Muscle of leg (tissue), 16 donors: ENCODE data around the gene ATRNL1. TPM values are rescaled to one million over a fixed set of nuclear protein-coding genes. Genes with fewer than 3 reads are reported as not detected.
A peak's percentile ranks its signal among the peaks of the same experiment; 100 is the strongest.

Experiments
- DNase-seq: peaks from one replicate; pipeline ENCODE4 v3.0.0; 2013
- H3K27ac ChIP-seq: one replicate; pipeline ENCODE4 v1.5.1; 2013; ENCODE audit warnings: mild to moderate bottlenecking, low read length, control low read depth
- H3K27me3 ChIP-seq: one replicate; pipeline ENCODE4 v1.6.1; 2013; ENCODE audit warnings: low read length; ENCODE audit not compliant: control insufficient read depth, insufficient read depth
- H3K36me3 ChIP-seq: one replicate; pipeline ENCODE4 v1.6.1; 2013; ENCODE audit warnings: low read length; ENCODE audit not compliant: control insufficient read depth, insufficient read depth
- H3K4me1 ChIP-seq: one replicate; pipeline ENCODE4 v1.6.1; 2013; ENCODE audit warnings: low read length; ENCODE audit not compliant: control insufficient read depth, insufficient read depth
- H3K4me3 ChIP-seq: one replicate; pipeline ENCODE4 v1.5.1; 2013; ENCODE audit warnings: low read length, control low read depth
- H3K9me3 ChIP-seq: replicated peaks from 2 replicates; pipeline ENCODE4 v1.6.1; 2013; ENCODE audit warnings: low read depth, low read length; ENCODE audit not compliant: control insufficient read depth
- WGBS: methylation state at CpG from one replicate; pipeline ENCODE4 v1.1.5; 2013; ENCODE audit warnings: missing lambda C conversion rate; ENCODE audit not compliant: insufficient coverage; 5-methylcytosine and 5-hydroxymethylcytosine counted together
- long read RNA-seq, 11 donors: transcript quantifications; one replicate each; lab custom pipeline, GENCODE V29; 2026
- polyA plus RNA-seq, 8 donors: library from polyadenylated mRNA; unstranded; fragments of 120-200 nt; gene quantifications; one replicate each; pipeline versions ENCODE4 v1.2.1 to v1.2.3, GENCODE V29; 2013; ENCODE audit warnings: inconsistent platforms in 1 of 8, low replicate concordance in 1 of 8; ENCODE audit not compliant: insufficient read length in 8 of 8, insufficient read depth in 1 of 8
- total RNA-seq: library from RNA; stranded (reverse); fragments of 120-200 nt; gene quantifications from one replicate; pipeline ENCODE4 v1.2.4, GENCODE V29; 2013

ATRNL1 gene, protein sequence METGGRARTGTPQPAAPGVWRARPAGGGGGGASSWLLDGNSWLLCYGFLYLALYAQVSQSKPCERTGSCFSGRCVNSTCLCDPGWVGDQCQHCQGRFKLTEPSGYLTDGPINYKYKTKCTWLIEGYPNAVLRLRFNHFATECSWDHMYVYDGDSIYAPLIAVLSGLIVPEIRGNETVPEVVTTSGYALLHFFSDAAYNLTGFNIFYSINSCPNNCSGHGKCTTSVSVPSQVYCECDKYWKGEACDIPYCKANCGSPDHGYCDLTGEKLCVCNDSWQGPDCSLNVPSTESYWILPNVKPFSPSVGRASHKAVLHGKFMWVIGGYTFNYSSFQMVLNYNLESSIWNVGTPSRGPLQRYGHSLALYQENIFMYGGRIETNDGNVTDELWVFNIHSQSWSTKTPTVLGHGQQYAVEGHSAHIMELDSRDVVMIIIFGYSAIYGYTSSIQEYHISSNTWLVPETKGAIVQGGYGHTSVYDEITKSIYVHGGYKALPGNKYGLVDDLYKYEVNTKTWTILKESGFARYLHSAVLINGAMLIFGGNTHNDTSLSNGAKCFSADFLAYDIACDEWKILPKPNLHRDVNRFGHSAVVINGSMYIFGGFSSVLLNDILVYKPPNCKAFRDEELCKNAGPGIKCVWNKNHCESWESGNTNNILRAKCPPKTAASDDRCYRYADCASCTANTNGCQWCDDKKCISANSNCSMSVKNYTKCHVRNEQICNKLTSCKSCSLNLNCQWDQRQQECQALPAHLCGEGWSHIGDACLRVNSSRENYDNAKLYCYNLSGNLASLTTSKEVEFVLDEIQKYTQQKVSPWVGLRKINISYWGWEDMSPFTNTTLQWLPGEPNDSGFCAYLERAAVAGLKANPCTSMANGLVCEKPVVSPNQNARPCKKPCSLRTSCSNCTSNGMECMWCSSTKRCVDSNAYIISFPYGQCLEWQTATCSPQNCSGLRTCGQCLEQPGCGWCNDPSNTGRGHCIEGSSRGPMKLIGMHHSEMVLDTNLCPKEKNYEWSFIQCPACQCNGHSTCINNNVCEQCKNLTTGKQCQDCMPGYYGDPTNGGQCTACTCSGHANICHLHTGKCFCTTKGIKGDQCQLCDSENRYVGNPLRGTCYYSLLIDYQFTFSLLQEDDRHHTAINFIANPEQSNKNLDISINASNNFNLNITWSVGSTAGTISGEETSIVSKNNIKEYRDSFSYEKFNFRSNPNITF (N-terminal part only)
- 7.1 TPM for total RNA-seq
- 1 to 10 TPM in 3 of 8 donors, under 1 TPM in 5; 0.42 to 2.0 (median 0.89) TPM for polyA plus RNA-seq
- long read RNA-seq, donor 1 = 0 reads
- long read RNA-seq, donor 2 = 0 reads
- long read RNA-seq, donor 3, partial matches to known transcripts = 0 of 1 reads
- long read RNA-seq, donor 3, other reads (novel, unspliced or antisense) = 0 of 1 reads
- long read RNA-seq, donor 4 = 0 reads
- long read RNA-seq, donor 5, partial matches to known transcripts = 0 of 1 reads
- long read RNA-seq, donor 5, other reads (novel, unspliced or antisense) = 0 of 1 reads
- long read RNA-seq, donor 6 = 0 reads
- long read RNA-seq, donor 7 = 0 reads
- long read RNA-seq, donor 8 = 0 reads
- long read RNA-seq, donor 9 = 0 reads
- long read RNA-seq, donor 10 = 0 reads
- long read RNA-seq, donor 11 = 0 reads

DNA sequence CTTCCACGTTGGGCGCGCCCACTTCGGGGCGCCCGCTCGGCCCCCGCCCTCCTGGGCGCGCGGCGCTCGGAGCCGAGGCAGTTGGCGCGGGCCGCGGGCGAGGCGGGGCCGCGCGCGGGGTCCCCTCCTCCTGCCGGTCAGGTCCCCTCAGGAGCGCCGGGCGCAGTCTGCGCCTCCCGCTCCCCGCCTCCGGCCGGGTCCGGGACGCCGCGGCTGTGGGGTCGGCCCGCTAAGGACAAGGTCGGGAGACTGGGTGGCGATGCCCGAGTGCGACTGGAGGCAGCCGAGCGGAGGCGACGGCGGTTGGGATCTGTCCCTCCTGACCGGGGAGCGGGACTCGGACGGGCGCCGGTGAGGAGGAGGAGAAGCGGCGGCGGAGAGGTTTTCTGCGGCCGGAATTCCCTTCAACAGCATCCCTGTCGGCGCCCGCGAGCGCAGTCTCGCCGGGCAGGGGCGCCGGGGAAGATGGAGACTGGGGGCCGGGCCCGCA lies at the start of gene ATRNL1:
TSS of gene ATRNL1 (plus strand) at position 80 of the 490 bp plus-strand sequence. CDS start at position 466, 386 bp downstream.
- no peaks in the 10 kb centered on the region for H3K36me3 ChIP-seq
- H3K27ac ChIP-seq = no peak within 1 kb of the TSS
- peak within 1 kb of the TSS; percentile 56 for H3K4me3 ChIP-seq
- peaks cover 23% of the 10 kb centered on the region for H3K27me3 ChIP-seq
- H3K4me1 ChIP-seq = peaks cover 5% of the 10 kb centered on the region
- under 1% methylated on average over 70 of the region's 70 CpGs for WGBS
- H3K9me3 ChIP-seq = no peaks in the 10 kb centered on the region
- peak; percentile 71 for DNase-seq

- H3K27ac ChIP-seq = no peak overlapping the region
- no peaks in the 10 kb centered on the region for H3K4me1 ChIP-seq
- H3K4me3 ChIP-seq = no peak overlapping the region
- H3K36me3 ChIP-seq = no peaks in the 10 kb centered on the region
- no CpG with 5 or more reads among the region's 4 CpGs for whole genome bisulfite sequencing
- H3K27me3 ChIP-seq = no peaks in the 10 kb centered on the region
- DNase-seq = no peak
- no peaks in the 10 kb centered on the region for H3K9me3 ChIP-seq
Measured at GRCh38 chr10:115043719-115044118, 49.4 kb upstream of the ATRNL1 start.

- no peaks in the 10 kb centered on the region for H3K36me3 ChIP-seq
- no peak for DNase-seq
- H3K4me1 ChIP-seq = no peaks in the 10 kb centered on the region
- no peaks in the 10 kb centered on the region for H3K27me3 ChIP-seq
- no CpG with 5 or more reads among the region's 1 CpG for WGBS
- no peak overlapping the region for H3K4me3 ChIP-seq
- H3K27ac ChIP-seq = no peak overlapping the region
- no peaks in the 10 kb centered on the region for H3K9me3 ChIP-seq
Measured at GRCh38 chr10:115044891-115045290, 48.3 kb upstream of the ATRNL1 start.

DNA sequence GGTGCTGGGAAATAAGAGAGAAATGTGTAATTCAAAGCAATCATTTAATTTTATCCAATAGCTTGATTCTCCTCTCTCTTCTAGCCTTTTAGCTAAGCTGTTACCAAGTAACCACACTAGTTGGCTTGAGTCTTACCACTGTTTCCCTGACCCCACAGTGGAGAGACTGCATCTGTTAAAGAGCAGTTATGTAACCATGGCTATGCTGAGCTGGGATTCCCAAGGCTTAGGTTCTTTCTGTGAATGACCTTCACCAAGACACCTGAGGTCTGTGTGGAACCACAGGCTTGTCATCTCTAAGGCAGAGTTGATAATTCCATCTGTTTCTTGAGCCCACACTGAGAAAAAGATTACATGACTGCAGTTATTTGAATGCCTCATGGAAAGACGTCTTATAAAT lies 47.7 kb upstream of the ATRNL1 start:
- Histone ChIP-seq H3K27me3 (no peaks in the 10 kb centered on the region), H3K9me3 (no peaks in the 10 kb centered on the region), H3K4me1 (no peaks in the 10 kb centered on the region), H3K36me3 (no peaks in the 10 kb centered on the region), H3K27ac (no peak overlapping the region), H3K4me3 (no peak overlapping the region)
- no peak for DNase-seq
- no CpG with 5 or more reads among the region's 1 CpG for WGBS

DNA sequence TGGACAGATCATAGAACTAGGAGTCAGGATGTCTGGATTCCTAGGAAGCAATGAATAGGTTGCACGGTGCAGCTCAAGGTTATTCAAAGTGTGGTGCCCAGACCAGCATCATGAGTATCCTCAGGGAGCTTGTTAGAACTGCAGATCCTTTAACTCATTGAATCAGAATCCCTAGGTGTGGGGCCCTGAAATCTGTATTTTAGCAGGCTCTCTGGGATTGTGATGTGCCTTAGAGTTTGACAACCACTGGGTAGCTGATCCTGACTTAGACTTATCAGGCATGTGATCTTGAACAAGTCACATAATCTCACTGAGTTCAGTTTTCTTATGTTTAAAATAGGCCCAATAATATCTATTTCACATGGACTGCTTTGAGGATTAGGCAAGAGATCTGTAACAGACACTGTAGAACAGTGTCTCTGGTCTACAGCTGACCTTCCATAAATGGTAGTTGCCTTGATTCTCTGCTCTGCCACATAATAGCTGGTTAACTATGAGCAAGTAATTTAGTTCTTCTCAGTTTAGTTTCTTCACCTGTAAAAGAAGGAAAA lies 46.4 kb upstream of the ATRNL1 start:
- Histone ChIP-seq H3K4me1 (no peaks in the 10 kb centered on the region), H3K27ac (no peak overlapping the region), H3K9me3 (no peaks in the 10 kb centered on the region), H3K27me3 (no peaks in the 10 kb centered on the region), H3K4me3 (no peak overlapping the region), H3K36me3 (no peaks in the 10 kb centered on the region)
- WGBS = no CpG with 5 or more reads among the region's 1 CpG
- DNase-seq = no peak

DNA sequence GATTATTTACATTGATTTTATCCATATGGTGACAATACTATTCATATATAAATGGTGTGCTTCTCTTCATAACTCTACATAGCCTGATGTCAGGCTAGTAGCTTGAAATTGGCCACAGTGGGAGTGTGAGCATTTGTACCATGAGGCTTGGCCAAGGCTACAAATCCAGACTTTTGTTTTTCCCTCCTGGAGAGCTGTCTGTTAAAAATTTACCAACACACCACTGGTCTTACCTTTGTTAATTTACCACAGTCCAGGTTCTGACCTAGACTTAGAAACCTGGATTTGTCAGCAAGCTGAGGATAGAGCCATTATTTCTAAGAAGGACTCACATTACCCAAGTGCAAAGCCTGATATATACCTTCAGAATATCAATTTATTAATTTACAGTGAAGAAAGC lies 45.5 kb upstream of the ATRNL1 start:
- Histone ChIP-seq H3K4me1 (no peaks in the 10 kb centered on the region), H3K4me3 (no peak overlapping the region), H3K36me3 (no peaks in the 10 kb centered on the region), H3K27me3 (no peaks in the 10 kb centered on the region), H3K27ac (no peak overlapping the region), H3K9me3 (no peaks in the 10 kb centered on the region)
- no peak for DNase-seq

DNA sequence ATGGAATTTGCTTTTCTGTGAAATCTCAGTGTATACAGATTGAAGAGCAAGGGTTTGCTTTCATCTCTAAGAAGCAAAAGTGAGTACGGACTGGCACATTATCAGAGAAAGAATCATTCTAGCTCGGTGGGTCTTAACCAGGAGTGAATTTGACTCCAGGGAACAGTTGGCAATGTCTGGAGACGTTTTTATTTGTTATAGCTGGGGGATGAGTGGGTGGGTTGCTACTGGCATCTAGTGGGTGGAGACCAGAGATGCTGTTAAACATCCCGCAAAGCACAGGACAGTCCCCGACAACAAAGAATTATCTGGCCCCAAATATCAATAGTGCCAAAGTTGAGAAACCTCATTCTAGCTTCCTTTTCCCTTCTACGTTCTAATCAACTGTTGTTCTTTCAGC lies 43.8 kb upstream of the ATRNL1 start:
- no peak for DNase-seq
- no peaks in the 10 kb centered on the region for H3K27me3 ChIP-seq
- H3K27ac ChIP-seq = no peak overlapping the region
- WGBS = 57% methylated on average over 5 of the region's 6 CpGs
- H3K4me1 ChIP-seq = no peaks in the 10 kb centered on the region
- no peaks in the 10 kb centered on the region for H3K9me3 ChIP-seq
- H3K36me3 ChIP-seq = no peaks in the 10 kb centered on the region
- H3K4me3 ChIP-seq = no peak overlapping the region

- WGBS = no CpG with 5 or more reads among the region's 3 CpGs
- no peak for DNase-seq
Measured at GRCh38 chr10:115049960-115050359, 43.2 kb upstream of the ATRNL1 start.

DNA sequence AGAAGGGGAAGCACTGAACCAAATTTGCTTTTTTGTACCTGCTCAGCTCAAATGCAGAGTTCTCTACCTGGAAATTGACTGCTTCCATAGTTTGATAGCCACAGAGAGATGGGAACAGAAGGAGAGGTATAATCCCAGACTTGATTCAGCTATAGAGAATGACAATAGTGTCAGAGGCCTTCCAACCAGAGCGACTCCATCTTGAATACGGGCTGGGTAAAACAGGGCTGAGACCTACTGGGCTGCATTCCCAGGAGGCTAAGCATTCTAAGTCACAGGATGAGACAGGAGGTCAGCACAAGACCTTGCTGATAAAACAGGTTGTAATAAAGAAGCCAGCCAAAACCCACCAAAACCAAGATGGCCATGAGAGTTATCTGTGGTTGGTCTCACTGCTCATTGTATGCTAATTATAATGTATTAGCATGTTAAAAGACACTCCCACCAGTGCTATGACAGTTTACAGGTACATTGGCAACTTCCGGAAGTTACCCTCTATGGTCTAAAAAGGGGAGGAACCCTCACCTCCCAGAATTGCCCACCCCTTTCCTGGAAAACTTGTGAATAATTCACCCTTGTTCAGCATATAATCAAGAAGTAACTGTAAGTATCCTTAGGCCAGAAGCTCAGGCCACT lies 42.7 kb upstream of the ATRNL1 start:
- Histone ChIP-seq H3K4me1 (no peaks in the 10 kb centered on the region), H3K27ac (no peak overlapping the region), H3K27me3 (no peaks in the 10 kb centered on the region), H3K36me3 (no peaks in the 10 kb centered on the region), H3K9me3 (no peaks in the 10 kb centered on the region), H3K4me3 (no peak overlapping the region)
- 87% methylated on average over 2 of the region's 3 CpGs for WGBS
- DNase-seq = no peak

More at GRCh38 chr10:115049960-115050359, 43.2 kb upstream of the ATRNL1 start:
- Histone ChIP-seq H3K4me1 (no peaks in the 10 kb centered on the region), H3K9me3 (no peaks in the 10 kb centered on the region), H3K27me3 (no peaks in the 10 kb centered on the region), H3K36me3 (no peaks in the 10 kb centered on the region), H3K4me3 (no peak overlapping the region), H3K27ac (no peak overlapping the region)
